HFFc6 (cell line): ENCODE measurements around the gene CFAP52. TPM values are rescaled to one million over a fixed set of nuclear protein-coding genes. Genes with fewer than 3 reads are reported as not detected.

ENCODE experiments used
- DNase-seq: peaks from one replicate; pipeline ENCODE4 v3.0.0-alpha.2; 2018
- H3K27ac Mint-ChIP-seq: 2 replicates; pipeline ENCODE4 v1.8.0; 2020; ENCODE audit warnings: mild to moderate bottlenecking, mixed read lengths
- H3K27me3 Mint-ChIP-seq: 2 replicates; pipeline ENCODE4 v1.8.0; 2021; ENCODE audit warnings: mild to moderate bottlenecking, moderate library complexity, mixed read lengths; ENCODE audit not compliant: insufficient read depth
- H3K36me3 Mint-ChIP-seq: 2 replicates; pipeline ENCODE4 v1.8.0; 2021; ENCODE audit warnings: low read depth, mixed read lengths
- H3K4me1 Mint-ChIP-seq: 2 replicates; pipeline ENCODE4 v1.8.0; 2020; ENCODE audit warnings: low read depth, mixed read lengths
- H3K4me3 Mint-ChIP-seq: 2 replicates; pipeline ENCODE4 v1.8.0; 2020; ENCODE audit warnings: mild to moderate bottlenecking, moderate library complexity, mixed read lengths
- H3K9me3 Mint-ChIP-seq: 2 replicates; pipeline ENCODE4 v1.8.0; 2020; ENCODE audit warnings: mild to moderate bottlenecking, mixed read lengths
- CTCF ChIP-seq: fragments of 200-600 bp; sonication (generic); IDR thresholded peaks from 2 replicates; pipeline ENCODE4 v1.5.0; 2021; ENCODE audit warnings: antibody characterized with exemption, mild to moderate bottlenecking
- total RNA-seq, 6 experiments: library from RNA; stranded (reverse); fragmentation: NEBNext Ultra II Directional; extraction: Animal tissue kit (Norgen Biotek cat#: 25700); gene quantifications; 2 replicates in 1 of 6; 3 replicates in 5 of 6; pipeline ENCODE4 v1.2.3, GENCODE V29; 2021

The CFAP52 gene
- total RNA-seq, 6 experiments from 2014 or later, result not detected

GRCh38 chr17:9533441-9533840 lies 43.0 kb upstream of the CFAP52 start:
- DNase-seq, result no peak
- no peak overlapping the region for H3K27ac Mint-ChIP-seq
- H3K4me3 Mint-ChIP-seq, result no peak overlapping the region
- no peaks in the 10 kb centered on the region for H3K27me3 Mint-ChIP-seq
- H3K9me3 Mint-ChIP-seq, result no peaks in the 10 kb centered on the region
- no peaks in the 10 kb centered on the region; the same call in 1 of the 2 replicates for H3K4me1 Mint-ChIP-seq
- H3K36me3 Mint-ChIP-seq, result no peaks in the 10 kb centered on the region
- TF ChIP-seq CTCF, result no peak

DNA sequence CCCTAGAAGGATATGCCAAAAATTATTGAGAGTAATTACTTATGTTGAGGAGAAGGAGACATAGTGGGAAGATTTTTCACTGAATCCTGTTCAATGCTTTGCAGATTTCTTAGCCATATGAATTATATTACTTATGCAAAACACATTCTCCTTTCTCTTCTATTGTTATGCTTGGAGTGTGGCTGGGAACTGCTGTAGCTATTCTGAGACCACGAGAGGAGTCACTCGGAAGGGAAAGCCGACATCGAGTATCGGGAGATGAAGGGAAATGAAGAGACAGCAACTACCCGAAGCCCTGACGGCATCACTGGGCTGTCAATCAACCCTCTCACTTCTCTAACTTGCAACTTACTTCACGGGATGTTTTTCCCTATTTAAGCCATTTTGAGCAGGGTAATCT lies 40.4 kb upstream of the CFAP52 start:
- Mint-ChIP-seq H3K36me3 (peaks cover 8% of the 10 kb centered on the region; the same call in 1 of the 2 replicates), H3K27me3 (no peaks in the 10 kb centered on the region), H3K4me1 (no peaks in the 10 kb centered on the region; the same call in 1 of the 2 replicates), H3K4me3 (no peak overlapping the region), H3K27ac (no peak overlapping the region), H3K9me3 (no peaks in the 10 kb centered on the region)
- no peak for TF ChIP-seq CTCF
- DNase-seq, result no peak

DNA sequence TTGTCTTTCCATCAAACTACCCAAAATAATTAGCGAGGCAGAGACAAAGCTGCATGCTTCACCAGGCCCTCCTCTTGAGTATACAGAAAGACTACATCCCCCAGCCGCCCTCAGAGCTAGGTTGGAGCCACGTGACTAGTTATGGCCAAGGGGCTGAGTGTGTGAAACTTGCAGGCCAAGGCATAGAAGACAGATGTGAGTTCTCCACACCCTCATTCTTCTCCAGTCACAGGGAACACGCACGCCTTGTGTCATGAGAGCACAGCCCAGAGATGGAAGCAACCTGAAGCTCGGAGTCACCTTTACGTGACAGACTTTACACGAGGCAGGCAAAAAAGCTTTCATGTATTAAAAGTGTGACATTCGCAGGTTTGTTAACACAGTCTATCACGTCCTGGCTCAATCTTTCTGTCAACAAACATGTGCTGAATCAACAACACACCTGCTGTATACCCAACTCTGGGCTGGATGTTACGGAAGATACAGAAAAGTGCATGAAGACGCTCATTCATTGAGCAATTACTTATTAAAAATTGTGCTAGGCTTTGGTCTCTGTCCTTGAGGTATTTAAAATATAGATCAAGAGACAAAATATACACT lies 39.2 kb upstream of the CFAP52 start:
- H3K9me3 Mint-ChIP-seq, result no peaks in the 10 kb centered on the region
- peaks cover 8% of the 10 kb centered on the region; the same call in 1 of the 2 replicates for H3K36me3 Mint-ChIP-seq
- no peaks in the 10 kb centered on the region; the same call in 1 of the 2 replicates for H3K27me3 Mint-ChIP-seq
- no peak for DNase-seq
- no peaks in the 10 kb centered on the region; the same call in 1 of the 2 replicates for H3K4me1 Mint-ChIP-seq
- H3K4me3 Mint-ChIP-seq, result no peak overlapping the region
- no peak overlapping the region for H3K27ac Mint-ChIP-seq
- no peak for TF ChIP-seq CTCF

DNA sequence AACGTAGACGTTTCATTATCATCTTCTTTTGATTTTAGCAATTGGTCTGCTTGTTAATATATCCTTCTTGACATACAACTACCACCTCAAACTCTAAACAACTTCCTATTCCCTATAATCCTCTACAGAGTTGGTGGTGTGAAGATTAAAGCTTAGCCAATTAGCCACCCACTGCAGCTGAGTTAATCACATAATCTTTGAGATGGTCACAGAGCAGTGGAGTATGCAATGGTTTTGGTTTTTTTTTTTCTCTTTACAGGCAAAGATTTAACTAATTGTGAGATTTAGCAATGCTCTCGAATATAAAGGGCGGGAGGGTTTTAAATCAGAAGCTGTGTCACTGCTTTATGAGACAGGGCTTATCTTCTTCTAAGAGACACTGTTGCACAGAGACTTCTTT lies 37.8 kb upstream of the CFAP52 start:
- H3K27me3 Mint-ChIP-seq, result no peaks in the 10 kb centered on the region; the same call in 1 of the 2 replicates
- H3K36me3 Mint-ChIP-seq, result peaks cover 8% of the 10 kb centered on the region; the same call in 1 of the 2 replicates
- H3K9me3 Mint-ChIP-seq, result no peaks in the 10 kb centered on the region
- no peak overlapping the region for H3K27ac Mint-ChIP-seq
- no peak for TF ChIP-seq CTCF
- H3K4me3 Mint-ChIP-seq, result no peak overlapping the region
- H3K4me1 Mint-ChIP-seq, result no peaks in the 10 kb centered on the region; the same call in 1 of the 2 replicates
- no peak for DNase-seq

- TF ChIP-seq CTCF, result no peak
- no peak for DNase-seq
- no peaks in the 10 kb centered on the region for H3K9me3 Mint-ChIP-seq
- H3K27ac Mint-ChIP-seq, result no peak overlapping the region
- no peaks in the 10 kb centered on the region for H3K4me1 Mint-ChIP-seq
- no peak overlapping the region for H3K4me3 Mint-ChIP-seq
- H3K27me3 Mint-ChIP-seq, result no peaks in the 10 kb centered on the region; the same call in 1 of the 2 replicates
- peaks cover 8% of the 10 kb centered on the region; the same call in 1 of the 2 replicates for H3K36me3 Mint-ChIP-seq
Measured at GRCh38 chr17:9541718-9542117, 34.7 kb upstream of the CFAP52 start.
